MCF 10A (cell line): ENCODE data around the gene GPR78. TPM values are rescaled to one million over a fixed set of nuclear protein-coding genes. Genes with fewer than 3 reads are reported as not detected.

Experiments used
- BruUV-seq: library from RNA; stranded (reverse); fragments of 400-500 nt; replicated peaks from 2 replicates; lab custom pipeline; 2021; lab: Mats Ljungman, UMichigan
- CTCF ChIA-PET: fragments of 300-600 bp; sonication (Branson Sonifier 250); formaldehyde crosslinking; extraction: SDS; loops from one replicate; lab custom pipeline; 2021; ENCODE audit warnings: antibody characterized with exemption, inconsistent platforms; lab: Yijun Ruan, JAX
- POLR2A ChIA-PET: fragments of 300-600, 350-650 bp; sonication (Branson Sonifier 250); formaldehyde crosslinking; extraction: SDS; loops from one replicate; lab custom pipeline; 2020; ENCODE audit warnings: antibody characterized with exemption, inconsistent platforms; lab: Yijun Ruan, JAX
- DNase-seq: peaks from one replicate; pipeline ENCODE4 v3.0.0-alpha.2; 2018; ENCODE audit not compliant: unreplicated experiment
- H3K27ac Mint-ChIP-seq: one replicate; pipeline ENCODE4 v1.8.0; 2022; ENCODE audit warnings: mild to moderate bottlenecking, low read depth, mixed read lengths; ENCODE audit not compliant: unreplicated experiment
- H3K27me3 Mint-ChIP-seq: one replicate; pipeline ENCODE4 v1.8.0; 2022; ENCODE audit warnings: mixed read lengths; ENCODE audit not compliant: insufficient read depth, unreplicated experiment
- H3K36me3 Mint-ChIP-seq: one replicate; pipeline ENCODE4 v1.8.0; 2022; ENCODE audit warnings: mild to moderate bottlenecking, moderate library complexity, mixed read lengths; ENCODE audit not compliant: insufficient read depth, unreplicated experiment
- H3K4me1 Mint-ChIP-seq: one replicate; pipeline ENCODE4 v1.8.0; 2022; ENCODE audit warnings: mixed read lengths; ENCODE audit not compliant: insufficient read depth, unreplicated experiment
- H3K4me3 Mint-ChIP-seq: one replicate; pipeline ENCODE4 v1.8.0; 2022; ENCODE audit warnings: mild to moderate bottlenecking, moderate library complexity, mixed read lengths; ENCODE audit not compliant: unreplicated experiment
- H3K9me3 Mint-ChIP-seq: one replicate; pipeline ENCODE4 v1.8.0; 2022; ENCODE audit warnings: mixed read lengths; ENCODE audit not compliant: unreplicated experiment
- intact Hi-C: fragments of 100-400 bp; cut with micrococcal nuclease; formaldehyde crosslinking; loops from 2 replicates; pipeline ENCODE4 v1.14.1; 2022
- total RNA-seq: library from RNA; stranded (reverse); gene quantifications from 2 replicates; pipeline ENCODE4 v1.2.3, GENCODE V29; 2022
- TF ChIP-seq, protein P1 (sequence below): fragments of 200-600 bp; IDR thresholded peaks from one replicate; pipeline ENCODE4 v1.8.0; 2022; ENCODE audit warnings: antibody characterized with exemption, mild to moderate bottlenecking; ENCODE audit not compliant: unreplicated experiment

Gene GPR78
- total RNA-seq, 1 experiment from 2014 or later, result not detected

DNA sequence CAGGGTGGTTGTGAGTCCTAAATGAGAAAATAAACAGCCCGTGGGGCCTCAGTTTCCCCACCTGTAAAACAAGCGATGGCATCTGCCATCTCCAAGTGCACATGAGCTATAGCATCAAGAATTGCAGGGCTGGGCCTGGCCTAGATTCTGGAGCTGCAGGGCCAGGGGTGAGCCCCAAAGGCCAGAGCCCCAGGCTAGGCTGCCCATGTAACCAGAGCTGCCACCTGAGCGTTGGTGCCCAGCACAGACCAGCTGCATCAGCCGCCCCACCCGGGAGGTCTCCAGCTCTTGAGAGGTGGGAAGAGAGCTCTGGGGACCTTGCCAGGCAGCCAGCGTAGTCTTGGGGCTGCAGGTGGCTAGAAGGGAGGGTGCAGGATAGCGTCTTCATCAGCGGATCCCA, 27.0 kb upstream of the GPR78 start:
- no peaks in the 10 kb centered on the region for H3K9me3 Mint-ChIP-seq
- POLR2A ChIA-PET, result interaction anchor here (0.7 kb wide), 1 partner anchor 11 kb away, joined by 4 read pairs; no protein-coding TSS in a partner anchor

DNA sequence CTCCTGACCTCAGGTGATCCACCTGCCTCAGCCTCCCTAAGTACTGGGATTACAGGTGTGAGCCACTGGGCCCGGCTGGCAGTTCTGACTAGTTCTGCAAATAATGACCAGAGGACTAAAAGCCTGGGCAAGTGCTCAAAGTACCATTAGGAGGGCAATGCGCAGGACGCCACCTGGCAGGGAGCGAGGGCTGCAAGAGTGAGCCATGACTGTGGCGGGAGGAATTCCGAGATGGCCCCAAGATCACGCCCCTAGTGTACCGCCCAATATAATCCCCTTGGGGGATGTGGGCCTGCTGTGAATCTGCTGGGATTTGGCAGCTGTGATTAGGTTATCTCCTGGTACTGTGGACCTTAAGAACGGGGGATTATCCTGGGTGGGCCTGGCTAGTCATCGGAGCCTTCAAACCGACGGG, 26.2 kb upstream of the GPR78 start:
- CTCF ChIA-PET, result interaction anchor here (0.6 to 0.8 kb wide), 2 partner anchors 26 to 363 kb away, joined by 3 read pairs; no protein-coding TSS in a partner anchor
- DNase-seq, result no peak
- no peaks in the 10 kb centered on the region for H3K9me3 Mint-ChIP-seq
- H3K4me1 Mint-ChIP-seq, result peaks cover 7% of the 10 kb centered on the region
- no peak overlapping the region for H3K27ac Mint-ChIP-seq
- TF ChIP-seq, protein P1, sequence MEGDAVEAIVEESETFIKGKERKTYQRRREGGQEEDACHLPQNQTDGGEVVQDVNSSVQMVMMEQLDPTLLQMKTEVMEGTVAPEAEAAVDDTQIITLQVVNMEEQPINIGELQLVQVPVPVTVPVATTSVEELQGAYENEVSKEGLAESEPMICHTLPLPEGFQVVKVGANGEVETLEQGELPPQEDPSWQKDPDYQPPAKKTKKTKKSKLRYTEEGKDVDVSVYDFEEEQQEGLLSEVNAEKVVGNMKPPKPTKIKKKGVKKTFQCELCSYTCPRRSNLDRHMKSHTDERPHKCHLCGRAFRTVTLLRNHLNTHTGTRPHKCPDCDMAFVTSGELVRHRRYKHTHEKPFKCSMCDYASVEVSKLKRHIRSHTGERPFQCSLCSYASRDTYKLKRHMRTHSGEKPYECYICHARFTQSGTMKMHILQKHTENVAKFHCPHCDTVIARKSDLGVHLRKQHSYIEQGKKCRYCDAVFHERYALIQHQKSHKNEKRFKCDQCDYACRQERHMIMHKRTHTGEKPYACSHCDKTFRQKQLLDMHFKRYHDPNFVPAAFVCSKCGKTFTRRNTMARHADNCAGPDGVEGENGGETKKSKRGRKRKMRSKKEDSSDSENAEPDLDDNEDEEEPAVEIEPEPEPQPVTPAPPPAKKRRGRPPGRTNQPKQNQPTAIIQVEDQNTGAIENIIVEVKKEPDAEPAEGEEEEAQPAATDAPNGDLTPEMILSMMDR, result no peak
- H3K4me3 Mint-ChIP-seq, result no peak overlapping the region
- no peaks in the 10 kb centered on the region for H3K27me3 Mint-ChIP-seq
- intact Hi-C loops, result no loop called here
- no peaks in the 10 kb centered on the region for H3K36me3 Mint-ChIP-seq
- no TSS peak for BruUV-seq
- POLR2A ChIA-PET, result no interaction called here

More for the DNA sequence above, 27.0 kb upstream of the GPR78 start:
- Mint-ChIP-seq H3K4me3 (no peak overlapping the region), H3K4me1 (no peaks in the 10 kb centered on the region), H3K27ac (no peak overlapping the region), H3K36me3 (no peaks in the 10 kb centered on the region), H3K27me3 (no peaks in the 10 kb centered on the region)
- intact Hi-C loops, result no loop called here
- CTCF ChIA-PET, result interaction anchor here (0.6 kb wide), 1 partner anchor 364 kb away, joined by 3 read pairs; no protein-coding TSS in a partner anchor
- TF ChIP-seq, protein P1, result no peak
- no TSS peak for BruUV-seq
- DNase-seq, result no peak

DNA sequence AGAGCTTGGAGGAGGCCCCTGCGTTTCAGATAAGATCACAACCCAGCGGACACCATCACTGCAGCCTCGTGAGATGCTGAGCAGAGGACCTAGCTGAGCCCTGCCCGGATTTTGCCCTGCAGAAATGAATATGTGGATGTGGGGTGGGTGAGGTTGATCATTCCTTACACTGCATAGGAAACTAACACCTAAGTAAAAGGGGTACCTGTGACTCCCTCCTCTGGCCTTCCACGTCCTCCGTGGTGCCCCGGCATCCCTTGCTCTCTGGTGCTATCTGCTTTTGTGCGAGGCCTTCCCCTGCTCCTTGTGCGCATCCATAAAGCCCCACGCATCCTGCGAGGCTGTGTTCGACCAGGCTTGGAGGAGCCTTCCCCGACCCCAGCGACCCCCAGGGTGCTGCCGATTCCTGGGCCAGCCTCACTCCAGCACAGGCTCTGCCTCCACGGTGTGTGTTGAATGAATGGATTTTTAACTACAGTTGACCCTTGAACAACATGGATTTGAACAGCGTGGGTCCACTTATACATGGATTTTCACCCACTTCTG, 25.6 kb upstream of the GPR78 start:
- Mint-ChIP-seq H3K4me3 (no peak overlapping the region), H3K27me3 (no peaks in the 10 kb centered on the region), H3K9me3 (no peaks in the 10 kb centered on the region), H3K36me3 (no peaks in the 10 kb centered on the region), H3K27ac (no peak overlapping the region), H3K4me1 (peaks cover 7% of the 10 kb centered on the region)
- ChIA-PET POLR2A (no interaction called here), CTCF (interaction anchor here (0.8 kb wide), 1 partner anchor 27 kb away, joined by 3 read pairs; no protein-coding TSS in a partner anchor)
- no TSS peak for BruUV-seq
- intact Hi-C loops, result no loop called here
- TF ChIP-seq, protein P1, result no peak
- no peak for DNase-seq

DNA sequence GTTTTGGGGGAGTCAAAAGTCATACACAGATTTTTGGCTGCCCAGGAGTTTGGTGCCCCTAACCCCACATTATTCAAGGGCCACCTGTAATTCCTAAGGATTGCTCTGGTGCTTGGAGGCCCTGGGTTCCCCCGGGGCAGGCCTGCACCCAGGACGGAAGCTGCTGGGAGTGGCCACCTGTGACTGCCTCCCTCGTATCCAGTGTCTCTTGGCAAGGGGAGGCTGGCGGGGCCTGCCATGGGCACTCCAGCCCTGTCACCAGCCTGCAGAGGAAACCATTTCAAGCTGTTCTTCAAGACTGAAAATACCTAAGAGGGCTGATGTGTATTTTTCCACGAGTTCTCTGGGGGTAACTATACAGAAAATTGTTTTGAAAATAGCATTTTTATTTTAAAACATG, 24.5 kb upstream of the GPR78 start:
- Mint-ChIP-seq H3K36me3 (no peaks in the 10 kb centered on the region), H3K27ac (no peak overlapping the region), H3K4me1 (peaks cover 7% of the 10 kb centered on the region), H3K27me3 (no peaks in the 10 kb centered on the region), H3K9me3 (no peaks in the 10 kb centered on the region), H3K4me3 (no peak overlapping the region)
- TF ChIP-seq, protein P1, result no peak
- no TSS peak for BruUV-seq
- no peak for DNase-seq
- CTCF ChIA-PET, result no interaction called here
- intact Hi-C loops, result no loop called here
- POLR2A ChIA-PET, result no interaction called here
